Neuronal stem cell (in vitro differentiated cells): ENCODE results near the gene GRM1.
A peak's percentile ranks its signal among the peaks of the same experiment; 100 is the strongest.

Experiments
- DNase-seq: peaks from one replicate; pipeline ENCODE4 v3.0.0-alpha.2; 2013; ENCODE audit warnings: low spot score
- H2AFZ ChIP-seq: one replicate; pipeline ENCODE4 v1.6.1; 2013; ENCODE audit warnings: mild to moderate bottlenecking, low read length, inconsistent platforms
- H2AK5ac ChIP-seq: 2 replicates; pipeline ENCODE4 v1.6.1; 2013; ENCODE audit warnings: low read depth, mild to moderate bottlenecking, inconsistent platforms, low read length, moderate library complexity, mixed read lengths
- H2BK120ac ChIP-seq: 2 replicates; pipeline ENCODE4 v1.6.1; 2013; ENCODE audit warnings: low read depth, mild to moderate bottlenecking, inconsistent platforms, low read length, moderate library complexity, mixed read lengths
- H2BK12ac ChIP-seq: one replicate; pipeline ENCODE4 v1.6.1; 2013; ENCODE audit warnings: low read length, inconsistent platforms
- H2BK15ac ChIP-seq: 2 replicates; pipeline ENCODE4 v1.6.1; 2013; ENCODE audit warnings: mild to moderate bottlenecking, low read length, inconsistent platforms, mixed read lengths
- H2BK5ac ChIP-seq: one replicate; pipeline ENCODE4 v1.6.1; 2013; ENCODE audit warnings: inconsistent platforms, mild to moderate bottlenecking, low read length, moderate library complexity
- H3K14ac ChIP-seq: one replicate; pipeline ENCODE4 v1.6.1; 2013; ENCODE audit warnings: low read length, inconsistent platforms
- H3K18ac ChIP-seq: 2 replicates; pipeline ENCODE4 v1.6.1; 2013; ENCODE audit warnings: low read length, inconsistent platforms
- H3K23ac ChIP-seq: 2 replicates; pipeline ENCODE4 v1.6.1; 2013; ENCODE audit warnings: low read depth, mild to moderate bottlenecking, mixed read lengths, low read length, inconsistent platforms; ENCODE audit not compliant: poor library complexity
- H3K27ac ChIP-seq: replicated peaks from 3 replicates; pipeline ENCODE4 v1.5.1; 2013; ENCODE audit warnings: low read length, inconsistent platforms
- H3K27me3 ChIP-seq, 3 experiments: 2 replicates each; pipeline ENCODE4 v1.6.1; 2013; ENCODE audit warnings: low read length in 3 of 3, mild to moderate bottlenecking in 2 of 3, inconsistent platforms in 1 of 3, low read depth in 1 of 3, mixed read lengths in 1 of 3, moderate library complexity in 1 of 3; ENCODE audit not compliant: control insufficient read depth in 3 of 3, insufficient read depth in 3 of 3
- H3K36me3 ChIP-seq, 2 donors: replicated peaks in 1 of 2; 2 replicates each; pipeline ENCODE4 v1.6.1; 2013; ENCODE audit warnings: low read length in 2 of 2; ENCODE audit not compliant: control insufficient read depth in 2 of 2, insufficient read depth in 2 of 2
- H3K4ac ChIP-seq: 2 replicates; pipeline ENCODE4 v1.6.1; 2013; ENCODE audit warnings: inconsistent platforms, mild to moderate bottlenecking, low read length, moderate library complexity
- H3K4me1 ChIP-seq, 2 donors: 1 replicate in 1 of 2; 2 replicates in 1 of 2; pipeline ENCODE4 v1.6.1; 2013; ENCODE audit warnings: low read length in 2 of 2, low read depth in 1 of 2; ENCODE audit not compliant: control insufficient read depth in 2 of 2, insufficient read depth in 1 of 2
- H3K4me2 ChIP-seq: one replicate; pipeline ENCODE4 v1.6.1; 2013; ENCODE audit warnings: mild to moderate bottlenecking, low read length, inconsistent platforms; ENCODE audit not compliant: insufficient read depth, poor library complexity, severe bottlenecking
- H3K4me3 ChIP-seq, 2 donors: 2 replicates each; pipeline ENCODE4 v1.5.1; 2013; ENCODE audit warnings: low read length in 2 of 2, mild to moderate bottlenecking in 2 of 2, inconsistent platforms in 1 of 2, moderate library complexity in 1 of 2
- H3K79me1 ChIP-seq: one replicate; pipeline ENCODE4 v1.6.1; 2013; ENCODE audit warnings: low read depth, mild to moderate bottlenecking, inconsistent platforms, low read length, moderate library complexity
- H3K9ac ChIP-seq: one replicate; pipeline ENCODE4 v1.6.1; 2013; ENCODE audit warnings: mild to moderate bottlenecking, low read depth, low read length, inconsistent platforms; ENCODE audit not compliant: poor library complexity
- H3K9me3 ChIP-seq, 2 donors: replicated peaks in 1 of 2; 2 replicates each; pipeline versions ENCODE3 to v1.6.1; 2013; ENCODE audit warnings: low read length in 2 of 2, mild to moderate bottlenecking in 2 of 2, inconsistent platforms in 1 of 2, low read depth in 1 of 2, mixed read lengths in 1 of 2, moderate library complexity in 1 of 2; ENCODE audit not compliant: control insufficient read depth in 2 of 2, insufficient read depth in 1 of 2
- H4K8ac ChIP-seq: one replicate; pipeline ENCODE4 v1.6.1; 2013; ENCODE audit warnings: low read depth, mild to moderate bottlenecking, inconsistent platforms, low read length, moderate library complexity
- H4K91ac ChIP-seq: one replicate; pipeline ENCODE4 v1.6.1; 2013; ENCODE audit warnings: low read length, low read depth, mild to moderate bottlenecking, inconsistent platforms; ENCODE audit not compliant: poor library complexity
- WGBS, 2 donors: extraction: QIAGEN DNeasy Blood & Tissue Kit; methylation state at CpG; one replicate each; pipeline ENCODE4 v1.1.7; 2013; ENCODE audit warnings: missing lambda C conversion rate in 2 of 2, mixed read lengths in 1 of 2; ENCODE audit not compliant: insufficient read length in 2 of 2, insufficient replicate concordance in 1 of 2; ENCODE audit errors: extremely low coverage in 2 of 2; 5-methylcytosine and 5-hydroxymethylcytosine counted together

Gene GRM1

GRCh38 chr6:146212781-146213180, 183.9 kb downstream of the GRM1 start:
- Histone ChIP-seq H2BK5ac (no peak overlapping the region), H2AK5ac (no peak overlapping the region), H3K27me3 (no peaks in the 10 kb centered on the region), H3K4me2 (no peak overlapping the region), H2BK15ac (no peak overlapping the region), H4K91ac (no peak overlapping the region), H3K4me1 (no peaks in the 10 kb centered on the region), H3K4me3 (no peak overlapping the region), H2BK120ac (no peak overlapping the region), H3K14ac (no peak overlapping the region), H3K79me1 (no peaks in the 10 kb centered on the region), H3K4ac (no peak overlapping the region), H3K18ac (no peak overlapping the region), H3K36me3 (no peaks in the 10 kb centered on the region), H2AFZ (no peak overlapping the region), H4K8ac (no peak overlapping the region), H3K9me3 (no peaks in the 10 kb centered on the region), H2BK12ac (no peak overlapping the region), H3K27ac (no peak overlapping the region), H3K23ac (no peak overlapping the region), H3K9ac (no peak overlapping the region)
- no CpG with 5 or more reads among the region's 3 CpGs for WGBS, 2 donors
- DNase-seq, result no peak

GRCh38 chr6:146219101-146219500, 190.2 kb downstream of the GRM1 start:
- H4K8ac ChIP-seq, result no peak overlapping the region
- H3K4me2 ChIP-seq, result no peak overlapping the region
- H4K91ac ChIP-seq, result no peak overlapping the region
- no peak for DNase-seq
- H2BK12ac ChIP-seq, result no peak overlapping the region
- no peaks in the 10 kb centered on the region for H3K79me1 ChIP-seq
- no peak overlapping the region for H3K9ac ChIP-seq
- no peak overlapping the region for H3K14ac ChIP-seq
- H3K18ac ChIP-seq, result no peak overlapping the region
- no peaks in the 10 kb centered on the region for H3K36me3 ChIP-seq
- H2AK5ac ChIP-seq, result no peak overlapping the region
- no peak overlapping the region for H2BK120ac ChIP-seq
- H3K23ac ChIP-seq, result no peak overlapping the region
- H2AFZ ChIP-seq, result no peak overlapping the region
- H3K27me3 ChIP-seq, result no peaks in the 10 kb centered on the region
- no peak overlapping the region for H2BK15ac ChIP-seq
- no peak overlapping the region for H3K27ac ChIP-seq
- H3K9me3 ChIP-seq, result no peaks in the 10 kb centered on the region
- H3K4ac ChIP-seq, result no peak overlapping the region
- WGBS, 2 donors, result no CpG with 5 or more reads among the region's 3 CpGs
- H3K4me1 ChIP-seq, result no peaks in the 10 kb centered on the region
- H3K4me3 ChIP-seq, result no peak overlapping the region
- H2BK5ac ChIP-seq, result no peak overlapping the region

GRCh38 chr6:146224449-146224848, 195.6 kb downstream of the GRM1 start:
- H2BK15ac ChIP-seq, result no peak overlapping the region
- H3K79me1 ChIP-seq, result no peaks in the 10 kb centered on the region
- no peak overlapping the region for H2BK5ac ChIP-seq
- no peak overlapping the region for H3K9ac ChIP-seq
- H2BK120ac ChIP-seq, result no peak overlapping the region
- H3K4me1 ChIP-seq, result no peaks in the 10 kb centered on the region
- H3K14ac ChIP-seq, result no peak overlapping the region
- H3K36me3 ChIP-seq, result no peaks in the 10 kb centered on the region
- no peak for DNase-seq
- no peaks in the 10 kb centered on the region for H3K9me3 ChIP-seq
- no peak overlapping the region for H3K23ac ChIP-seq
- no CpG with 5 or more reads among the region's 3 CpGs for WGBS, 2 donors
- H4K8ac ChIP-seq, result no peak overlapping the region
- no peak overlapping the region for H3K18ac ChIP-seq
- no peak overlapping the region for H3K4ac ChIP-seq
- no peak overlapping the region for H2BK12ac ChIP-seq
- H3K27me3 ChIP-seq, result no peaks in the 10 kb centered on the region
- H3K4me2 ChIP-seq, result no peak overlapping the region
- H3K4me3 ChIP-seq, result no peak overlapping the region
- H4K91ac ChIP-seq, result no peak overlapping the region
- peak overlapping the region; percentile 41 for H2AFZ ChIP-seq
- no peak overlapping the region for H3K27ac ChIP-seq
- no peak overlapping the region for H2AK5ac ChIP-seq

- Histone ChIP-seq H3K4ac (no peak overlapping the region), H3K4me1 (no peaks in the 10 kb centered on the region), H3K14ac (no peak overlapping the region), H3K9ac (no peak overlapping the region), H3K9me3 (no peaks in the 10 kb centered on the region), H3K4me2 (no peak overlapping the region), H2BK5ac (no peak overlapping the region), H2AK5ac (no peak overlapping the region), H2BK120ac (no peak overlapping the region), H2AFZ (no peak overlapping the region), H3K79me1 (no peaks in the 10 kb centered on the region), H2BK15ac (no peak overlapping the region), H3K27ac (no peak overlapping the region), H3K27me3 (no peaks in the 10 kb centered on the region), H3K4me3 (no peak overlapping the region), H2BK12ac (no peak overlapping the region), H4K8ac (no peak overlapping the region), H3K18ac (no peak overlapping the region), H3K36me3 (no peaks in the 10 kb centered on the region), H4K91ac (no peak overlapping the region), H3K23ac (no peak overlapping the region)
- no peak for DNase-seq
- WGBS, 2 donors, result no CpG with 5 or more reads among the region's 5 CpGs
Measured at GRCh38 chr6:146224988-146225387, 196.1 kb downstream of the GRM1 start.
